HL-60 (cell line): ENCODE measurements around the gene ANGPT4.

Experiments
- CTCF ChIP-seq: IDR thresholded peaks from one replicate; pipeline ENCODE4 v1.5.1; 2011; ENCODE audit warnings: low read length, control low read depth, inconsistent platforms; ENCODE audit not compliant: insufficient read depth
- POLR2AphosphoS5 ChIP-seq: IDR thresholded peaks from 2 replicates; pipeline ENCODE4 v1.6.1; 2012; ENCODE audit warnings: low read depth
- REST ChIP-seq: IDR thresholded peaks from 2 replicates; pipeline ENCODE4 v1.6.1; 2012; ENCODE audit warnings: low read depth; ENCODE audit not compliant: insufficient replicate concordance

GRCh38 chr20:944774-945410 is 28.8 kb upstream of the ANGPT4 start:
- TF ChIP-seq CTCF (no peak), POLR2AphosphoS5 (no peak), REST (no peak)
